EL (cell line): ENCODE measurements around the gene NOS1AP.
"Not testable (repeated sequence)": the region's sequence is repeated elsewhere in the genome, so short reads cannot be mapped to it uniquely, and the experiment has no call there.

Experiments
- DNase-seq: peaks from one replicate; pipeline ENCODE4 v3.0.0-alpha.2; 2016

NOS1AP gene

DNA sequence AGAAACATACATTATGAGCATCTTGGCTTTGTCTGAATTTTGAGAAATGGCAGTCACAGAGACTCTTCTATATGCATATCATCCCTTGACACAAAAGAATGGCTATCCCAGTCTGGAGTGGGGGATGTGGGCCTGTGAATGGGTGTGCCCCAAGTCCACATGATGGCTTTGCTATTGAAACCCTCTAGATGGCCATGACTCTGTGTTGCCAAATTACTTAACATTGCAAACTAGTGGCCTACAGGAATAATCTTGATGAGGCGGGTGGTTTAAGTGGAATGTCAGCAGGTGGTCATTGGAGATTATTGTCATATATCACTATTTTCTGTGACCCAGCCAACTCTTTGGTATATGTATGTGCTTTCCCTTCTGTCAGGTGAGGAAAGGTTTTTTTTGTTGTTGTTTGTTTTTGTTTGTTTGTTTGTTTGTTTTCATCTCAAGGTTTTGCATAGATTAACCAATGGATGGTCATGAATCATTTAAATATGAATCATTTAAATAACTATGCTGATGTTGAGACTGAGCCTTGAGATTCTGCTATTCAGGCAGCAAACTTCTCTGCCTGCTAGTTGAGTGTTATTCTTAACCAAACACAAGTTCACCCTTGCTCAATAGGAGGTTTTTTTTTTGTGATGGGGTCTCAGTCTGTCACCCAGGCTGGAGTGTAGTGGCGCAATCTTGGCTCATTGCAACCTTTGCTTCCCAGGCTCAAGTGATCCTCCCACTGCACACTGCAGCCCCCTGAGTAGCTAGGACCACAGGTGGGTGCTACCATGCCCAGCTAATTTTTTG, 103.0 kb downstream of the NOS1AP start:
- DNase-seq = no peak

DNA sequence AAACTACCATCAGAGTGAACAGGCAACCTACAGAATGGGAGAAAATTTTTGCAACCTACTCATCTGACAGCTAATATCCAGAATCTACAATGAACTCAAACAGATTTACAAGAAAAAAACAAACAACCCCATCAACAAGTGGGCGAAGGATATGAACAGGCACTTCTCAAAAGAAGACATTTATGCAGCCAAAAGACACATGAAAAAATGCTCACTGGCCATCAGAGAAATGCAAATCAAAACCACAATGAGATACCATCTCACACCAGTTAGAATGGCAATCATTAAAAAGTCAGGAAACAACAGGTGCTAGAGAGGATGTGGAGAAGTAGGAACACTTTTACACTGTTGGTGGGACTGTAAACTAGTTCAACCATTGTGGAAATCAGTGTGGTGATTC, 104.1 kb downstream of the NOS1AP start:
- DNase-seq = not testable (repeated sequence)

DNA sequence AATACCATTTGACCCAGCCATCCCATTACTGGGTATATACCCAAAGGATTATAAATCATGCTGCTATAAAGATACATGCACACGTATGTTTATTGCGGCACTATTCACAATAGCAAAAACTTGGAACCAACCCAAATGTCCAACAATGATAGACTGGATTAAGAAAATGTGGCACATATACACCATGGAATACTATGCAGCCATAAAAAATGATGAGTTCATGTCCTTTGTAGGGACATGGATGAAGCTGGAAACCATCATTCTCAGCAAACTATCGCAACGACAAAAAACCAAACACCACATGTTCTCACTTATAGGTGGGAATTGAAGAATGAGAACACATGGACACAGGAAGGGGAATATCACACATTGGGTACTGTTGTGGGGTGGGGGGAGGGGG, 104.5 kb downstream of the NOS1AP start:
- not testable (repeated sequence) for DNase-seq

DNA sequence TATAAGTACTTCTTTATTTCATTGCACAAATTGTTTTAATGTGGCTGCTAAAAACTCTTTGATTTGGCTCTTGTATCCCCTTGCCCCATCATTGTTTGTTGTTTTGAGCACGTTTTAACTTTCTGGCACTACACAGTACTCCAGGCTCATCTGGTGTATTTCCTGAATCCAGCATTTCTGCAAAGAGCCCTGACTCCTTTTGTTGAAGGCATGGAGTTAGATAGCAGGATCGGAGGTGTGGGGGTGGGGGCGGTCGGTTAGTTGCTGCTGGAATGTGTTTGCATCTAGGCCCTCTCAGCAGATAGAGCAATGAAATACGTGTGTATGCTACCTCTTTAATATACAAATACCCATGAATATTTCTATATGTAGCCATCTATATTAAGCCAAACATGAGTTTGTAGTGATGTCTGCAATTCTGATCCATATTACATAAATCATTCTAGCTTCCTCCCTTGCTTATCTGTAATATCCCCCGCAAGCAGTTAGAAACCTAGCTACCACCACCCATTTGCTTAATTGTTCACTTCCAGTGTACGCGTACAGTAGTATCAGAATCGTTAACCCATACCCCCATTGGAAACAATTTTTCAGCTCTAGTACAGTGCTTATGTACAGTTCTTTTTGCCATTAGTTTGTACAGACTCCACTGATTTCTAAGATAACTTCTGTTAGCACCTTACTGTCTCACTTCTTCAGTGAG, 106.0 kb downstream of the NOS1AP start:
- no peak for DNase-seq

DNA sequence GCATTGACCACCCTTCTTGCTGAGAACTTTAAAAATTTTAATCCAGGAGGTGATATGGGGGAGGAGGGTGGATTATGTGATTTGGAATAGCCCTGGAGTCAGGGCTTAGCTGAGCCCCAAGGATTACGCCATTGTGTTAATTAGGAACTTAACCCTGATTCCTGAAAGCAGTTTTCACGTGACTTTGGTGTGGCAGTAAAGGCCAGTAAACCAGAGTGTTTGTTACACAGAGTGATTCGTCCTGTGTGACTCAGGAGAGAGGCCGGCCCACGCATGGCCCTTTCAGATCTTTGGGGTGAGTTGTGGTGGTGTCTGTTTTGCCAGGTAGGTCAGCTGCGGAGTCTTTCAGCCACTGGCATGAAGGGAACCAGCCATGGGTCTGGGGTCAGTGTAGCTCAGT, 107.6 kb downstream of the NOS1AP start:
- peak; percentile 31 for DNase-seq

DNA sequence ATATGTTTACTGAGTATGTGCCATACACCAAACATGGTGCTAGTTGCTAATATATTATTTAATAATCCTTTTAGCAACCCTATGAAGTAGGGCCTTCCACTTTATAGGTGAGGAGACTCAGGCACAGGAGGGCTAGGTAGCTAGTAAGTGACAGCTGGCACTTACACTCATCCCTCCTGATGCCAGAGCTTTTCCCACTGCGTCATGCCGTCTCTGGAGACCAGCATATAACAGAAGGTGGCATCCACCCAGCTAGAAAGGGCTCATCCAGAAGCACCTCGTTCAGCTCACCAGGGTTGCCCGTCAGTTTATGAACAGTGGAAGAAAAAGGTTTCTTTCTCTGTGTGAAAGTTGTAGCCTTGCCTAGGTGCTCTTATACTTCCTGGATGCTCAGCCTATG, 108.9 kb downstream of the NOS1AP start:
- DNase-seq = no peak

DNA sequence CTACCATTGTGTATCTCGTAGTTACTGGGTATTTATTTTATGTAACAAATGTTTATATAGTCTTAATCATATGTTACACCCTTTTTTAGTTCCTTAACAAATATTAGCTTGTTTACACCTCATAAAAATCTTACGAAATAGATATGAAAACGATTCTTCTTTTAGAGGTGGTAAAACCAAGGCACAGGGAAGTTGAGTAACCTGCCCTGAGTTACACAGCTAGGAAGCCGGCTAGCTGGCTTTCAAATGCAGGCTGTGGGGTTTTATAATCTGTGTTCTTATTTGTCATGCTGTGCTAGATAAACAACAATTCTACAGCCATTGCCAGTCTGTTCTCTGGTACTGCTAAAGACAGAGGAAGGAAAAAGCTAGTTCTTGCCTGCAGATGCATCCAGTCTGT, 109.6 kb downstream of the NOS1AP start:
- no peak for DNase-seq

DNA sequence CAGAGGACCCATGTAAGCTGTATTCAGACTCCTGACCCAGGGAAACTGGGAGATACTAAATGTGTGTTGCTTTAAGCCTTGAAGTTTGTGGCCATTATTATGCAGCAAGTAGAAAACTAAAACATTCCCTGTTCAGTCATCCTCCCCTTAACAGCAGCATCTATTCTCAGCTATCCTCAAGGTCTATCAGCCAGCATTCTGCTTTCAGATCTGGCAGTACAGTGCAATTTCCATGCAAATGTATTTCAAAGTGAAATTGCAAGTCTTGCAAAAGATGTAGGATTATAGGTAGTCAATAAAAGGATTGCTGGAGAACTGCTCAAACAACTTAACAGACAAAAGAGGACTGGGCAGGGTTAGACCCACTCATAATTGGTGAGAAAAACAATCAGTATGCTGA, 111.3 kb downstream of the NOS1AP start:
- no peak for DNase-seq

DNA sequence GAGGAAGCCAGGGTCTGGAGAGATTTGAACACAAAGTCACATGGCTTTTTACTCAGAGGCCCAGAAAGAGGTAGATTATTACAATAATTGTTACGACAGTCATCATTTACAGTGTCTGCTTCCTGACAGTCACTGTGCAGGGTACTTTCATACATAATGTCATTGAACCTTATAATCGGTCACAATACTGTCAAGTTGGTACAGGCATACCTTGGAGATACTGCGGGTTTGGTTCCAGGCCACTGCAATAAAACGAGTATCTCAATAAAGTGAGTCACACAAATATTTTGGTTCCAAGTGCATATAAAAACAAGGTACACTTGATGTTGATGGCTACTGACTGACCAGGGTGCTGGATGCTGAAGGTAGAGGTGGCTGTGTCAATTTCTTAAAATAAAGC, 112.6 kb downstream of the NOS1AP start:
- DNase-seq = no peak

DNA sequence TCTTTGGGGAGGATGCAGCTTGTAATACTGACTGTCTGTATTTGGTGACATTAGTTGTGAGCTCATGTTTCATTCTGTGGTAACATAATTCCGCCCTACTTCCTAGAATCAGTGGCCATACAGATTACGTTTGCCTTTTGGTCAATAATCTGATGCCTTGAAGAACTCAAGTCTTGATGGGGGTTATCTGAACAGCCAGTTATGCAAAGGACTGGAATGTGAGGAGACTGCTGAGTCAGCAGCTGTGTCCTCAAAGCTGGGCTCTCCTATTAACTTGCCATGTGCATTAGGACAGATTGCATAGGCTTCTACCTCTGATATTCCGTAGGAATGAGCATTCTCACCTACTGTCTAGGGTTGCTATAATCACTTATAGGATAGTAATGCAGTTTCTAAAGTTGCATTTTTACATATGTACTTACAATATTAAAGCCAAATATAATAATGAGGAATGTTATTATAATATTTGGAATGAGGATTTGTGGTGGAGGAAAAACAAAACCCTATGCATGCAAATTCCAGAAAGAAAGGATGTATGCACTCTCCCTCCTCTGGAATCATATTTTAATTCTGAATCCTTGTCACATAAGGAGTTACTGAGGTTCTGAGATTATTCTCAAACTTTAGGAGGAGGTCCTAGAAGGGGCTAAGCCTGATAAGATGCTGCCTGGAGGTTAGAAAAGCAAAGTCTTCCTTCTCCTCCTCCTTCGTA, 116.0 kb downstream of the NOS1AP start:
- DNase-seq = no peak

DNA sequence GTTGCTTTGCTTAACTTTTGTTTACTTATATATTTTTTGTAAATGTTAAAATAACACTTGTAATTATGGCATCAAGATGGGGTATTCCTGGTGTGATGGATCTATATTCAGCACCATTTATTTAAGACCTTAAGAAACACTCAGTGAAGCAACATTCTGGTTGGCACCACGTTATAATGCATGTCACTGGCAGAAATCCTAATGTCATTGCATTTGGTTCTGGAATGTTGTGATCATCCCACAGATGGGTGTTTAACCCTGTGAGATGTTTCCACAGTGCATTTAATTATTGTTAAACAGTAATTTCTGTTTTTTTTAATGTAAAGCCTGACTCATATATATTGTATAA, 116.5 kb downstream of the NOS1AP start:
- DNase-seq = no peak

DNA sequence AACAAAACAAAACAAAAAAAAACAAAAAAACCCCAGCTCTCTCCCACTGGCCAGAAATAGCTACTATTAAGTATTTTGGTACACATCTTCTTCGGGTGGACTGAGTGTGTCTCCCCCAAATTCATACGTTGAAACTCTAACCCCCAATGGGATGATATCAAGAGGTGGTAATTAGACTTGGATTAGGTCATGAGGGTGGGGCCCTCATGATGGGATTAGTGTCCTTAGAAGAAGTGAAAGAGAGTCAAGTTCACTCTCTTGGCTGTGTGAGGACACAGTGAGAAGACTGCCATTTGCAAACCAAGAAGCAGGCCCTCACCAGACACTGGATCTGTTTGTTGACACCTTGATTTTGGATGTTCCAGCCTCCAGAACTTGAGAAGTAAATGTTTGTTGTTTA, 116.9 kb downstream of the NOS1AP start:
- no peak for DNase-seq

DNA sequence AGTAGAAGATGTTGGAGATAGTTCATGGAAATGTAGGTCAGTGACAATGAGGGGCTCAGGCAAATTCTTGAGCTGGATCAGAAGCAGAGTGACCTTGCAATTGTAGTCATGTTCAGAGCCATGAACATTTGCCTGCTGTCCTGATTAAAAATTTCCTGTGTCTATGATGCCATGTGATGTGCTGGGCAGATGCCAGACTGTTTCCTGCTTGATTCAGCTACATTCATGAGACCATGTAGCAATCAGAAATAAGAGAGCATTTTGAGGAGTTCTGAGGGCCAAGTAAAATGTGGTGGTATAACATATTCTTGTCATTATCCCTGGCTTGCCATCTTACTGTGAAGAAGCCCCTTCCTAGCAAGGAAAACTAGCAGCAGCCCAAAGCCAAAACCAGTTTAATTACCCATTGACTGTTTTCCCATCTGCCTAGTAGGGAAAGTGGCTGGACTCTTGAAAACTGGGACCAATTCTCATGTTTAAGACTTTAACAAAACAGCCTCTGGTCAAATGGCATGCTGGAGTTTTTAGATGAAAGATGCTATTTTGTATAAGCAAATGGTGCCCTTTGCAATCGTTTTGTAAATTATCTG, 118.3 kb downstream of the NOS1AP start:
- DNase-seq = peak; percentile 25

DNA sequence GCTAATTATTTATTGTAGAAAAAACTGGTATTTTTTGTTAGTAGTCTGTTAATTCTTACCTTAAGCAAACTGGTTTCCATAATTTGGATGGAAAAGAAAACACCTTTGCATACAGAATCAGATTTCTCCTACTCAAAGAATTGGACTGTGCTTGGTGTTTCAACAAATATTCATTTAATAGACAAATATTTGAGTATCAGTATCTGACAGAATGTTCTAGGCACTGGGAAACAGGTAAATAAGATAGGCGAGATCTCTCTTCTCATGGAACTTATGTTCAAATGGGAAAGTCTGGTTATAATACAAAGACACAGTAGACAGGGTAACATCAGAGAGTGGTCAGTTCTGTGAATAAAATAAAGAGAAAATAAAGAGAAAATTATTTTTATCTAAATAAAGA, 119.9 kb downstream of the NOS1AP start:
- DNase-seq = no peak

DNA sequence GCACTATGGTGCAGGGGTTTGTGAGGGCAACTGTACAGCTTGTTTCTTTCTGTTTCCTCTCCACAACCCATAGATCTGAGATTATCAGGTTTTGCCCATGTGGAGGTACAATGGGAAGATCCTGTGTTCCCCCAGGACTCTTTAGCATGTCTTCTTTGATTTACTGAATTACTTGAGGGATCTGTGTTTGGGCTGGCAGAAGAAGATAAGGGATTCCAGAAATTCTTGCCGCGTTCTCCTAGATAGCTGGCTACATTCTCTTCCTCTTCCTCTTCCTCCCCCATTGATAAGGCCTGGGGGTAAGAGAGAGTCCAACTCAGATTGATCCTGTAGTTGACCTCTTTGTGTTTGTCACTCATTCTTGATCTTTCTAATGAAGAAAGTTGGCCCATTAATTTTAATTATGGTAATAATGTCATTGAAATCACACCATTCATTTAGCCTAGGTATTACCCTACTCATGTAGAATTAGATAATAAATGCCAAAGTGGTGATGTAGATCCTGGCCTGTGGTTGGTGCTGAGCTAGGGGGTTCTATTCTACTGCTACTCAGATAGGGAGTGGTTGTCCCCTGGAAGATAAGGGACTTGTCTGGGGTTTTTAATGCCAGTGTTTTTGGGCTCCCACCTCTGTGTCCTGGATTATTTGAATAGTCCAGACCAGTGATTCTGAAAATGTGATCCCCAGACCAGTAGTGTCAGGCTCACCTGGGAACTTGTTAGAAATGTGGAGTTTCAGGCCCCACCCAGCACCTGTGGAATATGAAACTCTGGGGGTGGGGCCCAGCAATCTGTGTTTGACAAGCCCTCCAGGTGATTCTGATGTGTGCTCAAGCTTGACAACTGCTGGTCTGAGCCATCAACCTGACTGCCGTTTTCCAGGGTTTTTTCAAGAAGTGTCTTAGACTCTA, 122.2 kb downstream of the NOS1AP start:
- DNase-seq = no peak

DNA sequence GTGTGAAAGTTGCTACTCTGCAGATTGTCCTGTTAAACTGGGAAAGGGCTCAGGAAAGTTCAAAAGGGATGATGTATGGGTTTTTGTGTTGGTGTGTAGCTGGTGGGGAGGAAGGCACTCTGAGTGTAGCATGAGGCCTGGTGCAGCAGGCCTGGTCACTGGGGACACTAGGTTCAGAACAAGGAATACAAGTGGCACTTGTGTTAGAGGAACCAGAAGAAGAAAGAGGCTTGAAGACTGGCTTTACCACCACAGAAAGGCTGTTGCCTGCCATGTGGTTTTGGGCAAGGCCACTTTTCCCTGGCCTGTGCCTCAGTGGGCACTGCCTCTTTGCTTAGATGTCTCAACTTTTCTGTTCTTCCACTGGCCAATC, 122.8 kb downstream of the NOS1AP start:
- DNase-seq = no peak

DNA sequence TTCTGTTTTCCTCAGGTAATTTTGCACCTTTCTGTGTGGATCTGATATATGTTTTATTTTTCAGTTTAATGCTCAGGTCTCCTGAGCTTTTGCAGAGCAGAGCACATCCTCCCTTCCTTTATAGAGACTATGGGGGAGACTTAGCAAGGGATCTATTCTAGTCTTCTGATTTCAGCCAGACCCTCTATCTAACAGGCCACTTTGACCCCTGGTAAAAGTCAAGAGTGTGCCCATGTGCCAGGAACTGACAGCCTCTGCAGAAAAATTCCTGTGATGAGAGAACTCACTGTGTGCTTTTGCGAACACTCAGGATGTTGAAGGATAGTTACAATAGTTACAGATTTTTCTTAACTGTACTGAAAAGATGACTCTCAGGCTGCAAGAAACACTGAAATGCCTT, 123.3 kb downstream of the NOS1AP start:
- no peak for DNase-seq

DNA sequence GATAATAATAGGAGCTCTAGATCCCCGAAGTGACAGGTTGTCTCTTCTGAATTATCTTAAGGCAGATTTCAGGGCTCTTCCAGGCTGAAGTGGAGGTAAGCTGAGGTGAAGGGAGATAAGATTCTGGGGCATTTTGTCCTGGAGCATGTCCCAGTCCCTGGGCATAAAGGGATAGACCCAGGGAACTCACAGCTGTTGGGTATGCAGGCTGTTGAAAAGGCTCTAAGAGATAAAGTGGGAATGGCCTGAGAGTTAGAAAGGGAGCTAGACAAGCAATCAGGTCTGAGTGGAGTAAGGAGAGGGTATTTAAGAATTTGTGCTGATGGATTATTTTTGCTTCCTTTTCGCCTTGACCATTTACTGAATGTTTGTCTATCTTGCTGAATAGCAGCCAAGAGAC, 123.7 kb downstream of the NOS1AP start:
- DNase-seq = no peak

DNA sequence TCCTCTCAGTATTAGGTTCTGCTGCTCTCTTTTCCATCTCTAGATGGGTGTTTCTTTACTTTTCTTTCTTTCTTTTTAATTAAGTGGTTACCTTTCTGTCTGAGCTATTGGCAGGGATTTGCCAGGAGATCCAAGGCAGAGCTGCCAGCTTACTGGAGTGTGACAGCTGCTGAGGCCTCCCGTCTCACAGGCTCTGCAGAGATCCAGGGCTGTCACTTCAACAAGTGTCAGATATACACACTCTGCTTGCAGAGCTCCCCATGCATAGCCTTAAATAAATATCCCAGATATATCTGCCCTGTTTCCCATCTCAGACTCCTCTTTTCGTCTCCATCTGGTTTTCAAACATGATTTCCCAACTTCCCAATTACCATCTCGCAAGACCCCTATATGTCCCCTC, 124.3 kb downstream of the NOS1AP start:
- no peak for DNase-seq

DNA sequence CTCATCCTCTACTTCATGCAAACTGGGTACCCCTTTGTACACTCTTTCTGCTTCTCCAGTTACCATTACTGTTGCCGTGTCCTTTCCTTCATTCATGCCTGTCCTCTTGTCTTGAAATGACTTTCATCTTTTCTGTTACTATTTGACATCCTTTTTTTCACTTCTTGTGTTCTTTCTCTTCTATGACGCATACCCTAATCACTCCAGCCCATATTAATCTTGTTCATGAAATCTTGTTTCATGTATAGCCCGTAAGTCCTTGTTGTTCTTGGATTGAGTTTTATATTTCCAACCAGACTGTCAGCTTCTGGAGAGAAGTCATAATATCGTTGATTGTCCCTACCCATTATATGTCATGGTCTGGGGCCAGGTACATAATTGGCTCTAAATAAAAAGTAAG, 126.1 kb downstream of the NOS1AP start:
- DNase-seq = no peak

DNA sequence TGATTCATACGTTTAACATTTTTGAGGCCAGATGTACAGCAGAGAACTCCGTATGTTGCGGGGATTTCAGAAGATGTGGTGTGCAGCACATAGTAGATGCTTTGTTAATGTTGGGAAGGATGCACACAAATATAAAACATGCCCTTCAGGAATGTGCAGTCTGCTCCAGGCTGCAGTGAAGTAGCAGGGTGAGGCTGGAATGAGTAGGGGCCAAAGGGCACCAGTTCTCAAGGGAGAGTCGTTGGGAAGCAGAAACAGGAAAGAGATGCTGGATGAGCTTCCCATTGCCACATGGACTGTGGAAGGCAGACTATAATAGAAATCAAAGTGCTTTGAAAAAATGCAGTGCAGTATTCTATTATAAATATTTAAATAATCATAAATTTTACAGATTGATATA, 126.9 kb downstream of the NOS1AP start:
- DNase-seq = no peak

DNA sequence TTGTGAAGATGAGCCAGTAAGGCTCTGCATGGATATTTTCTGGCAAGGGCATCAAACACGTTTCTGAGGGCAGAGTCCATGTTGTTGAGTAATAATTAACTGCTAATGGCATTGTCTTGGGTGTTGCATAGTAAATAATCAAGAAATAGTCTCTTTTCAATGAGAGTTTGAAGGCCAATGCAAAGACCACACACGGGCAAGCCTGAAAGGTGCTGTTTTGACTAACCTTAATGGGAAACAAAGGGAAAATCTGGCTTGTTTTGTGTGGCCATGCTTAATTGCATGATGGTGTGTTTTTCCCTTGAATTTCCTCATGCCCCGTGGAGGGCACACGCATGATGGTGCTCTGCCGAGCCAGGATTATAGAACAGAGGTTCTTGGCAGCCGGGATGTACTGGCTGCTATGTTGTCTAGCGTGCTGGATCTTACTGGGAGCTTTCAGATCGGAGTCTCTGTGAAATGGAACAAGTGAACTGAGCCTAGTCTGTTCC, 127.6 kb downstream of the NOS1AP start:
- DNase-seq = no peak
